Endothelial cell of umbilical vein (primary cell): ENCODE measurements around the gene TMPRSS9. TPM values are rescaled to one million over a fixed set of nuclear protein-coding genes. Genes with fewer than 3 reads are reported as not detected.

Experiments
- BruUV-seq: library from RNA; stranded (reverse); fragments of 400-500 nt; replicated peaks from 2 replicates; lab custom pipeline; 2021; lab: Mats Ljungman, UMichigan
- CTCF ChIA-PET: fragments of 300-600, 350-600 bp; sonication (Branson Sonifier 250); formaldehyde crosslinking; loops from one replicate; lab custom pipeline; 2021; ENCODE audit warnings: antibody characterized with exemption, inconsistent platforms; lab: Charles Lee
- POLR2A ChIA-PET: fragments of 300-600, 350-600 bp; sonication (Branson Sonifier 250); formaldehyde crosslinking; loops from one replicate; lab custom pipeline; 2021; ENCODE audit warnings: antibody characterized with exemption, inconsistent platforms; lab: Charles Lee
- DNase-seq: peaks from one replicate; pipeline ENCODE4 v3.0.0-alpha.2; 2011; ENCODE audit warnings: low read depth, low spot score
- FAIRE-seq: peaks from 2 replicates; lab custom pipeline; 2011; peaks lifted over from hg19 to GRCh38; lab: Jason Lieb, UNC
- H2AFZ ChIP-seq: 2 replicates; pipeline ENCODE4 v1.6.0; 2012; ENCODE audit warnings: low read depth, low read length, control low read depth, inconsistent platforms
- H3K27ac ChIP-seq: 2 replicates; pipeline ENCODE4 v1.5.1; 2011; ENCODE audit warnings: low read depth, mild to moderate bottlenecking, control low read depth, low read length, moderate library complexity; ENCODE audit not compliant: insufficient read depth
- H3K27me3 ChIP-seq, 2 experiments: 2 replicates each; pipeline versions ENCODE4 v1.6.0 to v1.6.1; 2011; ENCODE audit warnings: low read length in 2 of 2, mixed read lengths in 1 of 2; ENCODE audit not compliant: control insufficient read depth in 2 of 2, insufficient read depth in 2 of 2
- H3K36me3 ChIP-seq, 2 experiments: 2 replicates in 1 of 2; 3 replicates in 1 of 2; pipeline ENCODE4 v1.5.1; 2011; ENCODE audit warnings: low read length in 2 of 2, mild to moderate bottlenecking in 1 of 2, moderate library complexity in 1 of 2; ENCODE audit not compliant: control insufficient read depth in 2 of 2, insufficient read depth in 2 of 2; ENCODE audit errors: extremely low read depth in 1 of 2
- H3K4me1 ChIP-seq: 3 replicates; pipeline ENCODE4 v1.5.1; 2011; ENCODE audit warnings: mild to moderate bottlenecking, low read length; ENCODE audit not compliant: control insufficient read depth, insufficient read depth; ENCODE audit errors: extremely low read depth
- H3K4me2 ChIP-seq: 2 replicates; pipeline ENCODE4 v1.6.1; 2011; ENCODE audit warnings: low read length, control low read depth, mixed read lengths; ENCODE audit not compliant: insufficient read depth
- H3K4me3 ChIP-seq, 3 experiments: fragments of 200-600 bp in 1 of 3; sonication (generic), shearing (Covaris generic) in 1 of 3; replicated peaks in 1 of 3; 2 replicates each; pipeline ENCODE4 v1.5.1; 2011 to 2016; ENCODE audit warnings: control low read depth in 3 of 3, low read length in 3 of 3, mild to moderate bottlenecking in 2 of 3, inconsistent platforms in 1 of 3, low read depth in 1 of 3, moderate library complexity in 1 of 3; ENCODE audit not compliant: insufficient read depth in 1 of 3
- H3K79me2 ChIP-seq: 2 replicates; pipeline ENCODE4 v1.6.0; 2012; ENCODE audit warnings: low read length, inconsistent platforms; ENCODE audit not compliant: control insufficient read depth, insufficient read depth
- H3K9ac ChIP-seq: replicated peaks from 2 replicates; pipeline ENCODE3; 2011; ENCODE audit warnings: low read length, control low read depth; ENCODE audit not compliant: insufficient read depth; ENCODE audit errors: extremely low read depth
- H3K9me1 ChIP-seq: replicated peaks from 3 replicates; pipeline ENCODE4 v1.6.0; 2011; ENCODE audit warnings: mild to moderate bottlenecking, low read length; ENCODE audit not compliant: control insufficient read depth, insufficient read depth; ENCODE audit errors: extremely low read depth
- H3K9me3 ChIP-seq: replicated peaks from 2 replicates; pipeline ENCODE4 v1.5.1; 2012; ENCODE audit warnings: low read length, inconsistent platforms; ENCODE audit not compliant: control insufficient read depth, insufficient read depth
- H4K20me1 ChIP-seq: replicated peaks from 2 replicates; pipeline ENCODE3; 2011; ENCODE audit warnings: mild to moderate bottlenecking, low read length; ENCODE audit not compliant: control insufficient read depth, insufficient read depth; ENCODE audit errors: extremely low read depth
- CTCF ChIP-seq, 2 donors: IDR thresholded peaks; 1 replicate in 1 of 2; 2 replicates in 1 of 2; pipeline ENCODE4 v1.5.1; 2011; ENCODE audit warnings: low read length in 2 of 2, mild to moderate bottlenecking in 2 of 2, moderate library complexity in 2 of 2, control low read depth in 1 of 2, inconsistent platforms in 1 of 2, low read depth in 1 of 2; ENCODE audit not compliant: insufficient read depth in 1 of 2; ENCODE audit errors: extremely low read depth in 1 of 2
- EZH2 ChIP-seq: IDR thresholded peaks from 2 replicates; pipeline ENCODE4 v1.6.1; 2012; ENCODE audit warnings: borderline replicate concordance, low read depth, mild to moderate bottlenecking, moderate library complexity, low read length, inconsistent platforms; ENCODE audit not compliant: severe bottlenecking
- FOS ChIP-seq: IDR thresholded peaks from 2 replicates; pipeline ENCODE4 v1.6.1; 2011; ENCODE audit warnings: mild to moderate bottlenecking, low read length, moderate library complexity, borderline replicate concordance; ENCODE audit not compliant: insufficient read depth
- GATA2 ChIP-seq: IDR thresholded peaks from 2 replicates; pipeline ENCODE4 v1.7.0; 2011; ENCODE audit warnings: low read depth, mild to moderate bottlenecking, moderate library complexity, mixed read lengths, low read length; ENCODE audit not compliant: insufficient read length, insufficient read depth
- JUN ChIP-seq: IDR thresholded peaks from 2 replicates; pipeline ENCODE4 v1.6.1; 2011; ENCODE audit warnings: borderline replicate concordance, low read depth; ENCODE audit not compliant: insufficient read length, insufficient read depth
- MAX ChIP-seq: IDR thresholded peaks from 2 replicates; pipeline ENCODE4 v1.6.1; 2011; ENCODE audit not compliant: insufficient read depth, insufficient read length
- MYC ChIP-seq: IDR thresholded peaks from one replicate; pipeline ENCODE4 v1.6.1; 2011; ENCODE audit warnings: mild to moderate bottlenecking, low read depth, low read length
- POLR2A ChIP-seq: IDR thresholded peaks from 2 replicates; pipeline ENCODE4 v1.6.1; 2012; ENCODE audit warnings: low read depth, mild to moderate bottlenecking, control low read depth, low read length
- POLR2AphosphoS5 ChIP-seq: IDR thresholded peaks from 2 replicates; pipeline ENCODE4 v1.6.1; 2012; ENCODE audit warnings: low read depth, mild to moderate bottlenecking, control low read depth, low read length, moderate library complexity; ENCODE audit not compliant: insufficient read depth
- dilution Hi-C: fragments of 300-500 bp; cut with MboI; formaldehyde crosslinking; loops from one replicate; pipeline ENCODE4 v1.15.0; 2019; ENCODE audit warnings: low sequenced_read_pairs; ENCODE audit not compliant: extremely low pct_ligation_motif_present
- intact Hi-C: fragments of 100-400 bp; cut with micrococcal nuclease; formaldehyde crosslinking; loops from one replicate; pipeline ENCODE4 v1.10.0; 2022
- polyA plus RNA-seq, 4 experiments: library from polyadenylated mRNA; depleted of rRNA in 3 of 4; stranded (reverse) in 3 of 4; unstranded in 1 of 4; fragments of >200 nt; gene quantifications; 2 replicates each; pipeline versions ENCODE4 v1.2.1 to v1.2.3, GENCODE V29; 2011 to 2012; ENCODE audit warnings: missing spikeins in 1 of 4
- total RNA-seq: library from RNA; stranded (reverse); gene quantifications from 2 replicates; pipeline ENCODE4 v1.2.3, GENCODE V29; 2021

TMPRSS9 gene
- total and polyA plus RNA-seq, 2 donors (not counting 3 experiments of a cell fraction or from before 2014, with no cell fraction given): not detected

DNA sequence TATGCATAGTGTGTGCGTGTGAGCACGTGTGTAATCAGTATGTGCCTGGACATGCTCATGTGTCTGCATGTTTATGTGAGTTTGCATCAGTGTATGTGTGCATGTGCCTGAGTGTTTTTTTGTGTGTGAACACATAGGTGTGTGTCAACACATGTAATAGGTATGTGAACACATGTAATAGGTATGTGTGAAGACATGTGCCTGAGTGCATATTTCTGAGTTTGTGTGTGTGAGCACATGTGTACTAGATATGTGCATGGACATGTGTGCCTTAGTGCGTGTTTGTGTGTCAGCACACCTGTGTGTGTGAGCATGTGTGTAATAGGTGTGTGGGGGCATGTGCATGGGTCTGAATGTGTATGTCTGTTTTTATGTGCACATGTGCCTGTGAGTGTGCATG is 24.2 kb upstream of the TMPRSS9 start:
- no peak for TF ChIP-seq FOS
- TF ChIP-seq MAX: no peak
- TF ChIP-seq POLR2AphosphoS5: no peak
- TF ChIP-seq GATA2: no peak
- TF ChIP-seq MYC: no peak
- no peak for TF ChIP-seq POLR2A
- no peak for TF ChIP-seq CTCF (IDR thresholded peaks at IDR 0.05; ENCODE audit: extremely low read depth in 1 of 2, insufficient read depth in 1 of 2, low read depth in 1 of 2, low read length in 2 of 2)
- TF ChIP-seq JUN: no peak
- TF ChIP-seq EZH2: no peak
- no peak for DNase-seq
- ChIA-PET CTCF (no interaction called here), POLR2A (no interaction called here)
- Histone ChIP-seq H4K20me1 (no peaks in the 10 kb centered on the region), H3K27ac (no peak overlapping the region), H3K9me1 (no peaks in the 10 kb centered on the region), H3K36me3 (no peaks in the 10 kb centered on the region), H3K4me1 (no peaks in the 10 kb centered on the region), H3K4me3 (no peak overlapping the region), H3K9me3 (no peaks in the 10 kb centered on the region), H3K4me2 (no peak overlapping the region), H3K79me2 (peaks cover 14% of the 10 kb centered on the region), H3K27me3 (no peaks in the 10 kb centered on the region), H3K9ac (no peak overlapping the region), H2AFZ (no peak overlapping the region)
- intact Hi-C loops (no loop called here), dilution Hi-C loops (no loop called here)
- FAIRE-seq: no peak
- no TSS peak for BruUV-seq
